ENCODE data around the gene PARP14.
A peak's percentile ranks its signal among the peaks of the same experiment; 100 is the strongest.
"Not testable (repeated sequence)": the region's sequence is repeated elsewhere in the genome, so short reads cannot be mapped to it uniquely, and the experiment has no call there.

PARP14 gene

GRCh38 chr3:122680475-122681283 is at the start of gene PARP14:
PARP14 (plus strand) TSS chr3:122680839; CDS start chr3:122680884, 45 bp downstream.
- DNase-seq (ENCODE audit: low read depth, low spot score) = no peak

GRCh38 chr3:122635789-122636188 is 44.9 kb upstream of the PARP14 start:
- DNase-seq (ENCODE audit: low read depth, low spot score) = no peak

DNA sequence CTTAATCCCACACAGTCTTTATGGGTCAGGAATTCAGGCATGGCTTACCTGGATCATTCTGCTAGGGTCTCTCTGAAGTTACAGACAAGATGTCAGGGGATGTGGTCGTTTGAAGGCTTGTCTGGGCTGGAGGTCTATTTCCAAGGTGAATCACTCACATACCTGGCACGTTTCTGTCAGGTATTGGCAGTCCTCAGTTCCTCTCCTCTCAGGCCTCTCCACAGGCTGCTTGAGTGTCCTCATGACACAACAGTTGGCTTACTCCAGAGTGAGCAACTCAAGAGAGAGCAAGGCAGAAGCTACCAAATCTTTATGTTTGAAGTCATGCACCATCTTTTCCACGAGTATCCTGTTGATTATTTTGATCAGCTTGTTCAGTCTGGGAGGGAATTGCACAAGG is 43.9 kb upstream of the PARP14 start:
- DNase-seq (ENCODE audit: low read depth, low spot score) = no peak

GRCh38 chr3:122640437-122640999 is 40.1 kb upstream of the PARP14 start:
- no peak for DNase-seq (ENCODE audit: low read depth, low spot score)

DNA sequence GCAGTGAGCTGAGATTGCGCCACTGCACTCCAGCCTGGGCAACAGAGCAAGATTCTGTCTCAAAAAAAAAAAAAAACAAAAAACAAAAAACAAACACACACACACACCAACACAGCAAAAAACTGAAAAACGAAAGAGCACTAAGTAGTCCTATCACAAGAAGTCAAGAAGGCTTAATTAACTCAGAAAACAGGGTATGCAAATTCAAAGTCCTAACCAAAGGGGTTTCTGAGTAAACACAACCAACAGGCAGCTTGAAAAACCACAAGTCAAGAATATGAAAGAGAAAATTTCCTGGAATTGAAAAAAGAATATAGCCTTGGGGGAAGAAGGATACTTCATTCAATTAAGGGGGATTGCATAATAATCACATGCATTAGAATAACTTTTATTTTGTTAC is 37.7 kb upstream of the PARP14 start:
- no peak for DNase-seq (ENCODE audit: low read depth, low spot score)

DNA sequence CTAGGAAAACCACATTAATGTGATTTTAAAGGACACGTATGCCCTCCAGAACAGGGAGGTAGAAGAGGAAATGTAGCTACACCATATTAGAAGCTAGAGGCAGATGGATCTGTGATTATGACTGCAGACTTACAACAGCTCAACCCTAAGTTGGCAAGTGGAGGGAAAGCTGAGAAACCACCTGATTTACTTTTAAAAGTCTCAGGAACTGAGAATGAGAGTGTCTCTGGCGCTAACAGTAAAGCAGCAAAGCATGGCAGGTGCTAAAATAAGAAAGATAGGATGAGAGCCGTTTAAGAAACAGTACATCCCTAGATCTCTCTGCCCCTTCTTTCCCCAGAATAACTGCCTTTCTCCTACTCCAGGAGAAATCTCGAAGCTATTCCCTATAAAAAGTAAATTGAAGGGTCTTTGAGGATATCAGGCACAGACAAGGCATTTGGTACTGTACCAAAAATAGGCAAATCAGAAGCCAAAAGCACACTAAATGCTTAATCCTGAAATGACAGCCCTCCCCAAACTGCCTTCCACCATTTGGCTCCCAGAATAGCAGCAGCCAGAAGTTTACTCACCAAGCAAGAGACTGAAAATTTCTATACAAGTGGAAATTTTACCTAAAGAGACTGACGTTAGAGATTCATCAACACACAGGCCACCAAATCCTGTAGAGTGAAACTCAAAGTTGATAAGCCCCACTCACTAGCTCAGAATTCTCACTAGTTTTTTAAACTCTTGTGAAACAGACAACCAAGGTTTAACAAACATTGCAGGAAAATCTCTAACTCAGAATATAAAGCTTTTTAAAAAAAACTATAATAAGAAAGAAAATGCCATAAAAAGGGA is 34.3 kb upstream of the PARP14 start:
- DNase-seq (ENCODE audit: low read depth, low spot score) = no peak

DNA sequence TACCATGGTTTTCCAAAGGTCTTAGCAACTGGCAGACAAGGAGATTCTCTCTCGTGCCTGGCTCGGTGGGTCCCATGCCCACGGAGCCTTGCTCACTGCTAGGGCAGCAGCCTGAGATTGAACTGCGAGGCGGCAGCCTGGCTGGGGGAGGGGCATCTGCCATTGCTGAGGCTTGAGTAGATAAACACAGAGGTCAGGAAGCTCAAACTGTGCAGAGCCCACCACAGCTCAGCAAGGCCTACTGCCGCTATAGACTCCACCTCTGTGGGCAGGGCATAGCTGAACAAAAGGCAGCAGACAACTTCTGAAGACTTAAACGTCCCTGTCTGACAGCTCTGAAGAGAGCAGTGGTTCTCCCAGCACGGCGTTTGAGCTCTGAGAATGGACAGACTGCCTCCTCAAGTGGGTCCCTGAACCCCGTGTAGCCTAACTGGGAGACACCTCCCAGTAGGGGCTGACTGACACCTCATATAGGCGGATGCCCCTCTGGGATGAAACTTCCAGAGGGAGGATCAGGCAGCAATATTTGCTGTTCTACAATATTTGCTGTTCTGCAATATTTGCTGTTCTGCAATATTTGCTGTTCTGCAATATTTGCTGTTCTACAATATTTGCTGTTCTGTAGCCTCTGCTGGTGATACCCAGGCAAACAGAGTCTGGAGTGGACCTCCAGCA is 29.3 kb upstream of the PARP14 start:
- not testable (repeated sequence) for DNase-seq (ENCODE audit: low read depth, low spot score)

- not testable (repeated sequence) for DNase-seq (ENCODE audit: low read depth, low spot score)
Observed at GRCh38 chr3:122651962-122652361, 28.7 kb upstream of the PARP14 start.

GRCh38 chr3:122658336-122658735 is 22.3 kb upstream of the PARP14 start:
- DNase-seq (ENCODE audit: low read depth, low spot score) = not testable (repeated sequence)

- peak; percentile 63 for DNase-seq (ENCODE audit: low read depth, low spot score)
Observed at GRCh38 chr3:122660297-122660974, 20.2 kb upstream of the PARP14 start.

- no peak for DNase-seq (ENCODE audit: low read depth, low spot score)
Observed at GRCh38 chr3:122661633-122662032, 19.0 kb upstream of the PARP14 start.

DNA sequence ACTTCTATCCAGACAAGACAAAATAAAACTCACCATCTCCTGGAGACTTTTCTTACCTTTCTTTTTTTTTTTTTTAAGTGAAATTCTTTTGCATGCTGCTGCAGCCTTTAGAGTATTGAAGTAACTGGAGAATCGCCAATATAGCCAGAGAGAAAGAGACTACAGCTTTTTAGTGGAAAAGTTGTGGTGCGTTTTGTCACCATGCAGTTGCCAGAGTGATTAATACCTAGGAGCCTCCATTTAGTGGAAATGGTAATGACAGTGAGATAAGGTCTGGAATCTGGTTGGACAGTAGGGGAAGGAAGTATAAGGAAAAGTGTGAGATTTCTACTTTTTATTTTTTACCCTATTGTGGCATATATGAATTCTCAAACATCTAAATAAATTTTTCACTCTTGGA is 18.1 kb upstream of the PARP14 start:
- no peak for DNase-seq (ENCODE audit: low read depth, low spot score)

- no peak for DNase-seq (ENCODE audit: low read depth, low spot score)
Observed at GRCh38 chr3:122665226-122665786, 15.3 kb upstream of the PARP14 start.

DNA sequence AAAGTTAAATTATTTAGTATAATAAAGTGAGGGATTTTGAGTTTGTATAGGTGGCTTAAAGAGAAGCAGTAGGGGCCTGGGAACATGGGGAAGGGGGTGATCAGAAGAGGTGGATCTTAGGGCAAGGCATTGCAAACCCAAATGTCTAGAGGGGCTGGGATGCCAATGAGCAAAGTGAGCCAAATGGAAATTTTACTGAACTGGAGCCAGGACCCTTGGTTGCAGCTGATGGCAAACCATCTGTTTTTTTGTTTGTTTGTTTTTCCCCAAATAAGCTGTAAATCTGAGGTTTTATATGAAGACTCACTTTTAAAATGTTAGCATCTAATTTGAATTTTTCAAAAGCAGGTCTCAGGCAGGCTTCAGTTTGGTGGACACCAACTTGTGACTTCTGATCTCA is 14.8 kb upstream of the PARP14 start:
- no peak for DNase-seq (ENCODE audit: low read depth, low spot score)

DNA sequence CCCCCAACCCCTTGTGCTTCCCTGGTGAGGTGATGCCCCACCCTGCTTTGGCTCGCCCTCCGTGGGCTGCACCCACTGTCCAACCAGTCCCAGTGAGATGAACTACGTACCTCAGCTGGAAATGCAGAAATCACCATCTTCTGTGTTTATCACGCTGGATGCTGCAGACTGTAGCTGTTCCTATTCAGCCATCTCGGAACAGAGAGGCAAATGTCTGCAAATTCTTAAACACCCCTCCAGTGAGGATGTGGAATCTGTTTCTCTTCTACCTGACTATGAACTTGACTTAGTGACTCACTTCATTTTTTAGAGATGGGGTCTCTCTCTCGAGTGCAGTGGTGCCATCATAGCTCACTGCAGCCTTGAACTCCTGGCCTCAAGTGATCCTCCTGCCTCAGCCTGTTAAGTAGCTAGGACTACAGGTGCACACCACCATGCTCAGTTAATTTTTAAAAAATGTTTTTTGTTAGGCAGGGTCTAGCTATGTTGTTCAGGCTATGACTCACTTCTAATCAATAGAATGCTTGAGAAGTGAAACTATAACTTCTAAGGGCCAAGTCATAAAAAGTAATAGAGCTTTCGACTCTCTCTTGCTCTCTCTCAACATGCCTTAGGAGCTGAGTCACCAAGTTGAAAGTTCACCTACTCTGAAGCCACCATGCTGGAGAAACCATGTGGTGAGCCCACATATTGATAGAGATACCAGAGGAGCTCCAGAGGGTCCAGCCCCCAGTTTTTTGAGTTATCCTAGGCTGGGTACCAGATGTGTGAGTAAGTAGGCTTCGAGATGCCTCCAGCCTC is 11.5 kb upstream of the PARP14 start:
- DNase-seq (ENCODE audit: low read depth, low spot score) = no peak

DNA sequence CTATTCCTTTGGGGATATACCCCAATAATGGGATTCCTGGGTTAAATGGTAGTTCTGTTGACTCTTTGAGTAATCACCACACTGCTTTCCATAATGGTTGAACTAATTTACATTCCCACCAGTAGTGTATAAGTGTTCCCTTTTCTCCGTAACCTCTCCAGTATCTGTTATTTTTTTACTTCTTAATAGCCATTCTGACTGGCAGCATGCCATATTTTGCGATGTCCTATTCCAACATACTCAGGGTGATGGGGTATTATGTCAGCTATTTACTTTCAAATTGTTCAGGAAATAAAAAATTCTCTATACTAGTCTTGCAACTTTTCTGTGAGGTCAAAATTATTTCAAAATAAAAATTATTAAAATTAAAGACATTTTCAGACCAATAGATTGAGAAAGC is 9.1 kb upstream of the PARP14 start:
- DNase-seq (ENCODE audit: low read depth, low spot score) = no peak

DNA sequence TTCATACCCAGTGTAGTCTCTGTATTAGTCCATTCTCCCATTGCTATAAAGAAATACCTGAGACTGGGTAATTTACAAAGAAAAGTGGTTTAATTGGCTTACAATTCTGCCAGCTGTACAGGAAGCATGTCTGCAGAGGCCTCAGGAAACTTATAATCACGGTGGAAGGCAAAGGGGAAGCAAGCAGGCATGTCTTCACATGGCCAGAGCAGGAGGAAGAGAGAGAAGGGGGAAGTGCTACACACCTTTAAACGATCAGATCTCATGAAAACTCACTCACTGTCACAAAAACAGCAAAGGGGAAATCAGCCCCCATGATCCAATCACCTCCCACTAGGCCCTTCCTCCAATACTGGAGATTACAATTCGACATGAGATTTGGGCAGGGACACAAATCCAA is 6.3 kb upstream of the PARP14 start:
- DNase-seq (ENCODE audit: low read depth, low spot score) = no peak

GRCh38 chr3:122676759-122677158 is 3.9 kb upstream of the PARP14 start:
- DNase-seq (ENCODE audit: low read depth, low spot score) = no peak

DNA sequence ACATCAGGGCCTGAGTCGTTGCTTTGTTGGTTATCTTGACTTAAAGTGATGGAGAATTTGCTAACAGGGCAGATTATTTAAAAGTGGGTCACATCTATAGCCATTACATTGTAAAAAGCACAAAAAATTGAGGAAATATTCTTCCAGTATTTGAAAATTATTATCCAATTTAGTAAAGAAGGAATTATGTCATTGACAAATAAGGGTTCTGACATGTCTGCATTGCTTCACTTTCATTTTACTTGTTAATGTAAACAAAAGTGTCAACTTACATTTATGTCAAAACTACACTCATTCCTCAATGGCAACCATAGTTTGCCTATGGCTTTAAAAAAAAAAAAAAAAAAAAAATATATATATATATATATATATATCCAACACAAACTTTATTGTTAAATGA is 3.4 kb upstream of the PARP14 start:
- no peak for DNase-seq (ENCODE audit: low read depth, low spot score)

DNA sequence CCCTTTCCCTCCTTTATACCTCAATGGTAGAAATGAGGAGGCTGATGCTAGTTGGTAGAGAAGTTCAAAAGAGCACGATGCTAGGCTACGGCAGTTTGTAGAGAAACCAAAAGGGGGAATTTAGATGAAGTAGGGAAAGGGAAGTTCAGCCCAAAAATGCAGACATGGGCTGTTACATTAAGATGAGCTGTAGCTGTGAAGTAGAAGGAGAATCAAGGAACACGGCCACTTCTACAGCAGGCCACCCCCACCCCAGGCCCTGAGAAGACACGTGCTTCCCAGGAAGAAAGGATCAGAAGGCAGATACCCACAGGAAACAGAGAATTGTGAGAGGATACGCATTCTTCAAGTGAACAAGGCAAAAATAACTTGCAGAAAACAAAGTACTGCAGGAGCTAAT is 2.1 kb upstream of the PARP14 start:
- no peak for DNase-seq (ENCODE audit: low read depth, low spot score)

All from iPS DF 19.7 (cell line).